ENCODE measurements around the gene SNRNP35.
"Not testable (repeated sequence)": the region's sequence is repeated elsewhere in the genome, so short reads cannot be mapped to it uniquely, and the experiment has no call there.

The SNRNP35 gene

GRCh38 chr12:123449856-123450255, 8.1 kb upstream of the SNRNP35 start:
- no peak for DNase-seq

GRCh38 chr12:123450636-123451035, 7.3 kb upstream of the SNRNP35 start:
- no peak for DNase-seq

- not testable (repeated sequence) for DNase-seq
Measured at GRCh38 chr12:123452276-123452550, 5.7 kb upstream of the SNRNP35 start.

- no peak for DNase-seq
Measured at GRCh38 chr12:123453165-123453564, 4.8 kb upstream of the SNRNP35 start.

DNA sequence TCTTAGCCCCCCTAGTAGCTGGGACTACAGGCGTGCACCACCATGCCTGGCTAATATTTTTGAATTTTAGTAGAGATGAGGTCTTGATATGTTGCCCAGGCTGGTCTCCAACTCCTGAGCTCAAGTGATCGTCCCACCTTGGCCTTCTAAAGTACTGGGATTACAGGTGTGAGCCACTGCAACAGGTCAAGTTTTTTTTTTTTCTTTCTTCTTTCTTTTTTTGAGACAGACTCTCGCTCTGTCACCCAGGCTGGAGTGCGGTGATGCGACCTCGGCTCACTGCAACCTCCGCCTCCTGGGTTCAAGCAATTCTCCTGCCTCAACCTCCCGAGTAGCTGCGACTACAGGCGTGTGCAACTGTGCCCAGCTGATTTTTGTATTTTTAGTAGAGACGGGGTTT, 5.2 kb downstream of the SNRNP35 start:
- not testable (repeated sequence) for DNase-seq

DNA sequence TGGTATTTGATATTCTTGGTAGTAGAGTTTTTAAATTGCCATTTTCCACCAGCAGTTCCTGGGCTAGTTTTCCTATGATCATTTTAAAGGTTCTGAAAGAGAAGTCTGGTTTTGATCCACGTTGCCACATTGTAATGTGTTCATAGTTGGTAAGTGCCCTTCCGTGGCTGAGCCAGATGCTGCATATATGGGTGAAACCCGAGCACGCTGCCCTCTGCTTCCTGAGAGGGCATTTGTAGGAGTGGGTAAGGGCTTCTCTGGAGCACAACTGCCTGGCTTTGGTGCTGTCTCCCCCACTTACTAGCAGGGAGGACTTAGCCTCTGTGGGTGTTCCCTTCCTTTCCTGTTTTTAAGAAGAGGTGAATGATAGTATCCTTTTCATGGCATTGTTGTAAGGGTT, 7.1 kb downstream of the SNRNP35 start:
- DNase-seq = no peak

GRCh38 chr12:123468786-123469185, 10.8 kb downstream of the SNRNP35 start:
- DNase-seq = no peak

GRCh38 chr12:123469978-123470377, 12.0 kb downstream of the SNRNP35 start:
- DNase-seq = no peak

- DNase-seq = no peak
Measured at GRCh38 chr12:123471374-123472068, 13.6 kb downstream of the SNRNP35 start.

- DNase-seq = no peak
Measured at GRCh38 chr12:123472438-123472849, 14.5 kb downstream of the SNRNP35 start.

- no peak for DNase-seq
Measured at GRCh38 chr12:123474485-123475245, 16.7 kb downstream of the SNRNP35 start.

- DNase-seq = no peak
Measured at GRCh38 chr12:123475246-123475703, 17.3 kb downstream of the SNRNP35 start.

DNA sequence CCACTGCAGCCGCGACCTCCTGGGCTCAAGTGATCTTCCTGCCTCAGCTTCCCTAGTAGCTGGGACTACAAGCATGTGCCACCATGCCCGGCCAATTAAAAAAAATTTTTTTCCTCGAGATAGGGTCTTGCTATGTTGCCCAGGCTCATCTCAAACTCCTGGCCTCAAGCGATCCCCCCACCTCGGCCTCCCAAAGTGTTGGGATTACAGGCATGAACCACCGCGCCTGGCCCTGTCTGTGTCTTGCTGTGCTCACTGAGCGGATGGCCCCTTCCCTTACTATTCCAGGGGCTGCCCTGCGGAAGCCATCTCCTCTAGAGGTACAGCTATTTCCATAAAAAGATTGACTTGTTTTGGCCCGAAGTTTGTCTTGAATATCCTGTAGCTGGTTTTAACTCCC, 20.1 kb downstream of the SNRNP35 start:
- DNase-seq = no peak

DNA sequence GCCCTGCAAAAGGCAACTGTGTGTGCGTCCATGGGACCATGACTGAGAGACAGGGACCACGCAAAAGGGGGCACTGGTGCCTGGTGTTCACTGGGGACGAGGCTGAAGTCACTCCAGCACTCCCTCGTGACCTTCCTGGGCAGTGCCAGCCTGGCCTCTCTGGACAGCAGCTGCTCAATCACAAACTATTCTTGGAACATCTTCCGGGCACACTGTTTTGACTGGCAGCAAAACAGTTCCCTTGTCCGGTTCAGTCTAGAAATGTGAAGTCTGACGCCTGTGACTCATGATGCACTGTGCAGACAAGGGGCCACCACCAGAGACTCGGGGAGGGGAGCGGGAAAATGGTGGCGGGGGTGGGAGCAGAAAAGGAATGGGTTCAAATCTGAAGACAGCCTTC, 20.8 kb downstream of the SNRNP35 start:
- no peak for DNase-seq

- no peak for DNase-seq
Measured at GRCh38 chr12:123479442-123480180, 21.7 kb downstream of the SNRNP35 start.

DNA sequence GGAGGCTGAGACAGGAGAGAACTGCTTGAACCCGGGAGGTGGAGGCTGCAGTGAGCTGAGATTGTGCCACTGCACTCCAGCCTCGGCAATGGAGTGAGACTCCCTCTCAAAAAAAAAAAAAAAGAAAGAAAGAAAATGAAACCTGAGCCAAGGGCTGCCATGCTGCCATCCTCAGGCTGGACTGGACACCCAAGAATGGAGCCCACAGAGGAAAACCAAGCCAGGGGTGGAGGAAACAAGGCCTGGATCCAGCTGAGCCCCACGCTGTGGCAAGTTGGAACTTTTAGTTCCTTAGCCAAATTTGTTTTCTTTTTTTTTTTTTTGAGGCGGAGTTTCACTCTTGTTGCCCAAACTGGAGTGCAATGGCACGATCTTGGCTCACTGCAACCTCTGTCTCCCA, 23.3 kb downstream of the SNRNP35 start:
- DNase-seq = not testable (repeated sequence)

GRCh38 chr12:123482876-123483275, 24.9 kb downstream of the SNRNP35 start:
- DNase-seq = no peak

DNA sequence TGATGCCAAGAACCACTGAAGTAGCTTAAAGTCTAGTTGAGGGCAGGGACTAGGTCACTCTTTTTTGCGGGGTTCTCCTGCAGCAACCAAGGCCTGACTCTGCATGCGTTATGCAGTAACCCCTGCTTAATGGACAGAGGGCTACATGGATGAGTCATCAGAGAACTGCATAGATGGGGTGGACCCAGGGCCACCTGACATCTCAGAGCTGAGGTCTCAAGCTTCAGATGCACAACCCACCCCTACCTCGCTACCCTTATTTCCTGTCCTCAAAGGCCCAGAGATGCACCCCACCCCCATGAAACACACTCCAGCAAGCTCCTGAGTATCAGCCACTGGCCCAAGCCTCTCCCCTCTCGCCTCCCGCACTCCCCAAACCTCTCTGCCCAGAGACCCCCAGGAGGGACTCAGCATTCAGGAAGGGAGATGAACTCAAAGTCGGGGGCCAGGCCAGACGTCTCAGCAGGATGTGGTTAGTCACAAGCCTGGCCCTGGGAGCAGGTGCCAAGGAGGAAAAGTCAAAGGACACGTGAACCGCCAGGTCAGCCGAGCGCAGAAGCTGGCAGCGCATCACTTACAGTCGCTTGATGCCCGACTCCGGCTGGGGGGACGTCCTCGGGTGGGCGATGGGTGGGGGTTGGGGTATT, 25.8 kb downstream of the SNRNP35 start:
- no peak for DNase-seq

DNA sequence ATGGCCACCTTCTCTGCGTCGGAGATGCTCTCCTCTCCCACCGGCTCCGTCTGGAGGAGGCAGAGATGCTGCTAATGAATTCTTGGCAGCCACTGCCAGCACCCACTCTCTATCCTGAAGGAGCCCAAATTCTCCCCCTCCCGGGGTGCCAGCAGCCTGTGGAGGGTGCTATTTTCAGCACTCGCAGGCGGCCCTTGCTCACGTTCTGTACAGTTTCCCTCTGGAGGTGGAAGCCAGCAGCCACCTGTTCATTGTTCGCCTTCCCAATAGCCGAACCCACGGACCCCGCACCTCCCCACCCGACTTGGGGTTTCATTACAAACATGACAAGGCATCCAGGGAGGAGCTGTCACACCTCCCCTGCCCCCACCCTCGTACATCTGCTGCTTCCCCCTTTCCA, 27.8 kb downstream of the SNRNP35 start:
- no peak for DNase-seq

GRCh38 chr12:123487428-123487827, 29.5 kb downstream of the SNRNP35 start:
- no peak for DNase-seq

DNA sequence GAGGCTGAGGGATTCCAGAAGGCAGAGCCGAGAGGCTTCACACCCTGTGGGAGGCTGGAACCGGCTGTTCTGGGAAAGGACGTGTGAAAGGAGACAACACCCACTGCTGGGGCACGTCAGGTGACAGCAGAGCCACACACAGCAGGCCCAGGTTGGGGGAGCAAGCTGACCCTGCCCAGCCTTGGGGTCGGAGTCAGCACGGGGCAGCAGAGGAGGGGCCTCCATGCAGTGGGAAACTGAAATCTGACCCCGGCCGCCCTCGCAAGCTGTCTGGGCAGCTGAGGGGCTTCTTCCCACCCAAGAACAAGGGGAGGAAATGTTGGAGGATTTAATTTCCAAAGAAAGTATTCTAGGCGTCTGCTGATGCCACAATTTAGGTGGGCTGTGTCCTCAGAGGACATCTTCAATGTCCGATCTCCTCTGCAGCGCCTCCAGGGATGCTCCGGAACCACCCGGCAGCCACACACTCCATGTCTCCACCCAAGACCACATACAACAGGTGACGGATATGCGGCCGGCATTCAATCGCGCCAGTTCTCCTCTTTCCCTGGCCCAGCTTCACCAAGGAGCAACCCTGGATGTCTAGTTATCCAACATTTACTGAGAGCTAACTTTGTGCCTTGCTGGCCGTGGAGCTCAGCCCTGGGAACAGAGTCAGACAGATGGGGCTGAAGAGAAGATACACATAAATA, 30.7 kb downstream of the SNRNP35 start:
- no peak for DNase-seq

DNA sequence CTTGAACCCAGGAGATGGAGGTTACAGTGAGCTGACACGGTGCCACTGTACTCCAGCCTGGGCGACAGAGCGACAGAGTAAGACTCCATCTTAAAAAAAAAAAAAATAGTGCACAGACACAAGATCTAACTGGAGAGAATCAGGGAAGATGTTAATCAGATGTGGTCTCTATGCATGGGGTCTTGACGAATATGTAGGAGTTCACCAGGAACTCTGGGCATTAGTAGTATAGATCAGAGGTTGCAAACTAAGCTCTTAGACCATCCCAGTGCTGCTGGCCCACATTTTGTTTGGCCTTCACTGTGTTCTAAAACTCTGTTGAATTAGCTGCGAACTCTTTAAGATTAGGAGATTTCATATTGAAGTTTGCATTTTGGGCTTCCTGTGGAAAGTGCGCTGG, 31.6 kb downstream of the SNRNP35 start:
- no peak for DNase-seq

- DNase-seq = no peak
Measured at GRCh38 chr12:123490089-123490488, 32.1 kb downstream of the SNRNP35 start.

Measured in activated CD4-positive, alpha-beta T cell treated with anti-CD3 and anti-CD28 coated beads for 1 hour (primary cell).